Upper lobe of right lung (tissue), 1 donor: ENCODE data around the gene CLPTM1. TPM values are rescaled to one million over a fixed set of nuclear protein-coding genes. Genes with fewer than 3 reads are reported as not detected.

Experiments
- ATAC-seq: fragments of 200-7000 bp; cut with Tn5 transposase; one replicate; pipeline ENCODE4 v1.9.1; 2020; ENCODE audit warnings: mild to moderate bottlenecking, moderate library complexity
- DNase-seq: peaks from one replicate; pipeline ENCODE4 v3.0.0-alpha.2; 2020
- H3K27ac ChIP-seq: fragments of 200-600 bp; one replicate; pipeline ENCODE4 v1.8.0; 2022
- H3K27me3 ChIP-seq: fragments of 200-600 bp; one replicate; pipeline ENCODE4 v1.8.0; 2022; ENCODE audit warnings: mild to moderate bottlenecking
- H3K36me3 ChIP-seq: fragments of 200-600 bp; one replicate; pipeline ENCODE4 v1.8.0; 2022
- H3K4me1 ChIP-seq: fragments of 200-600 bp; one replicate; pipeline ENCODE4 v1.8.0; 2022
- H3K4me3 ChIP-seq: fragments of 200-600 bp; one replicate; pipeline ENCODE4 v1.8.0; 2022; ENCODE audit warnings: mild to moderate bottlenecking
- H3K9me3 ChIP-seq: fragments of 200-600 bp; one replicate; pipeline ENCODE4 v1.8.0; 2022
- CTCF ChIP-seq: fragments of 200-600 bp; IDR thresholded peaks from one replicate; pipeline ENCODE4 v1.8.0; 2022; ENCODE audit warnings: antibody characterized with exemption
- intact Hi-C: fragments of 100-400 bp; cut with DNase I; formaldehyde crosslinking; loops from one replicate; pipeline ENCODE4 v1.11.0; 2022
- long read RNA-seq: library from polyadenylated mRNA; unstranded; transcript quantifications from one replicate; pipeline ENCODE4 v2.0.0, GENCODE V29; 2021
- total RNA-seq: library from RNA; stranded (reverse); fragmentation: NEBNext Ultra II Directional; extraction: Animal tissue kit (Norgen Biotek cat#: 25700); gene quantifications from one replicate; pipeline ENCODE4 v1.2.1, GENCODE V29; 2021
- donor health status: DM: no; HTN: yes; CAD: no; lungs with severe emphysema.

CLPTM1 gene
- 103 TPM for total RNA-seq
- long read RNA-seq, transcript CLPTM1-201 (14 exons, 2,604 nt): major isoform, 144 of 208 reads
- long read RNA-seq, partial matches to known transcripts: 52 of 208 reads
- long read RNA-seq, other reads (novel, unspliced or antisense): 10 of 208 reads

- Histone ChIP-seq H3K36me3 (peaks cover 7% of the 10 kb centered on the region), H3K4me3 (peak within 1 kb of the TSS; percentile 95), H3K9me3 (no peaks in the 10 kb centered on the region), H3K27me3 (no peaks in the 10 kb centered on the region), H3K27ac (peak within 1 kb of the TSS; percentile 89), H3K4me1 (peaks cover 25% of the 10 kb centered on the region)
- intact Hi-C loops: loop anchor here (10.0 kb wide), 1 partner anchor 50 kb away; the partner anchor contains the start of gene APOE
- DNase-seq (peak; percentile 99), ATAC-seq (peak; percentile 96)
- TF ChIP-seq CTCF: no peak
Measured at GRCh38 chr19:44954649-44955504, at the start of gene CLPTM1. CLPTM1 (plus strand) TSS chr19:44955380; CDS start chr19:44955396, 16 bp downstream.

- H3K36me3 ChIP-seq: peaks cover 24% of the 10 kb centered on the region
- H3K4me3 ChIP-seq: peak within 1 kb of the TSS; percentile 45
- peaks cover 5% of the 10 kb centered on the region for H3K27me3 ChIP-seq
- peak within 1 kb of the TSS; percentile 58 for H3K27ac ChIP-seq
- no peak for DNase-seq
- H3K4me1 ChIP-seq: no peaks in the 10 kb centered on the region
- no peaks in the 10 kb centered on the region for H3K9me3 ChIP-seq
- TF ChIP-seq CTCF: no peak
- intact Hi-C loops: loop anchor here (10.0 kb wide), 1 partner anchor 49 kb away; the partner anchor contains the start of gene CLPTM1
- ATAC-seq: peak; percentile 42
Measured at GRCh38 chr19:44905437-44906160, 49.6 kb upstream of the CLPTM1 start, which contains the start of gene APOE. APOE (plus strand) TSS chr19:44905796; CDS start chr19:44906625, 829 bp downstream.

- DNase-seq (no peak), ATAC-seq (no peak)
- H3K9me3 ChIP-seq: no peaks in the 10 kb centered on the region
- H3K4me3 ChIP-seq: no peak overlapping the region
- no peak for TF ChIP-seq CTCF
- no peaks in the 10 kb centered on the region for H3K4me1 ChIP-seq
- peaks cover 4% of the 10 kb centered on the region for H3K36me3 ChIP-seq
- intact Hi-C loops: loop anchor here (10.0 kb wide), 1 partner anchor 47 kb away; the partner anchor contains the start of gene CLPTM1
- peaks cover 5% of the 10 kb centered on the region for H3K27me3 ChIP-seq
- H3K27ac ChIP-seq: no peak overlapping the region
Measured at GRCh38 chr19:44907613-44908012, 47.6 kb upstream of the CLPTM1 start.

- Histone ChIP-seq H3K27me3 (peaks cover 5% of the 10 kb centered on the region), H3K9me3 (no peaks in the 10 kb centered on the region), H3K4me3 (no peak overlapping the region), H3K4me1 (peaks cover 4% of the 10 kb centered on the region), H3K36me3 (no peaks in the 10 kb centered on the region), H3K27ac (no peak overlapping the region)
- intact Hi-C loops: loop anchor here (10.0 kb wide), 1 partner anchor 47 kb away; the partner anchor contains the start of gene CLPTM1
- ATAC-seq: no peak
- TF ChIP-seq CTCF: no peak
- DNase-seq: no peak
Measured at GRCh38 chr19:44908074-44908835, 46.9 kb upstream of the CLPTM1 start.

- intact Hi-C loops: loop anchor here (10.0 kb wide), 1 partner anchor 46 kb away; the partner anchor contains the start of gene CLPTM1
- peaks cover 5% of the 10 kb centered on the region for H3K27me3 ChIP-seq
- no peak overlapping the region for H3K4me3 ChIP-seq
- no peaks in the 10 kb centered on the region for H3K36me3 ChIP-seq
- DNase-seq (no peak), ATAC-seq (no peak)
- no peaks in the 10 kb centered on the region for H3K9me3 ChIP-seq
- peaks cover 4% of the 10 kb centered on the region for H3K4me1 ChIP-seq
- H3K27ac ChIP-seq: no peak overlapping the region
- TF ChIP-seq CTCF: no peak
Measured at GRCh38 chr19:44908836-44909261, 46.3 kb upstream of the CLPTM1 start.
